ENCODE results near the gene NOC2L.

GRCh38 chr1:1003618-1004419 lies 44.8 kb upstream of the NOC2L start:
- TF ChIP-seq CTCF (IDR thresholded peaks at IDR 0.05; ENCODE audit: extremely low read depth in 1 of 2, insufficient read depth in 1 of 2, low read depth in 1 of 2, low read length in 2 of 2) (no peak), POLR2AphosphoS5 (IDR thresholded peaks at IDR 0.05; ENCODE audit: insufficient read depth, low read depth, low read length) (no peak), MAX (IDR thresholded peaks at IDR 0.05; ENCODE audit: insufficient read depth, insufficient read length) (no peak), POLR2A (IDR thresholded peaks at IDR 0.05; ENCODE audit: low read depth, low read length) (no peak), MYC (IDR thresholded peaks at IDR 0.05; ENCODE audit: low read depth, low read length) (no peak)

Data from endothelial cell of umbilical vein (primary cell).